ENCODE data around the gene ST6GALNAC6.

DNA sequence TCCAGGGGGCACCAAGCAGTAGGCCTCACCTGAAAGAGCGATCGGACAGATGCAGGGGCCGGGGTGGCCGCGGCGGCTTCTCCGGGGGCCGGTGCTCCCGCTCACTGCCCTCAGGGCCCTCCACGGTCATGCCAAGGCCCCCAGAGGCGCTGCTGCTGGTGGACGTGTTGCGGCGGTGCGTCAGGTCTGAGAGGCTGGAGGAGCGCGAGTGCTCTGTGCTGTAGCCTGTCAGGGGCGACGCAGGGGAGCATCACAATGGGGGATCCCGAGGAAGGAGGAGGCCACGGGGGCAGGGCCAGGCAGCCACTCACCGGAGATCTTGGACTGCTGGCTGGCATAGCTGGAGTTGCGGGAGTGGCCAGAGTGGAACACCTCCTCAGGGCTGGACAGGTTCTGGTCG is 45.9 kb upstream of the ST6GALNAC6 start:
- no peak for TF ChIP-seq POLR2A (IDR thresholded peaks at IDR 0.05)
- TF ChIP-seq, protein P1, sequence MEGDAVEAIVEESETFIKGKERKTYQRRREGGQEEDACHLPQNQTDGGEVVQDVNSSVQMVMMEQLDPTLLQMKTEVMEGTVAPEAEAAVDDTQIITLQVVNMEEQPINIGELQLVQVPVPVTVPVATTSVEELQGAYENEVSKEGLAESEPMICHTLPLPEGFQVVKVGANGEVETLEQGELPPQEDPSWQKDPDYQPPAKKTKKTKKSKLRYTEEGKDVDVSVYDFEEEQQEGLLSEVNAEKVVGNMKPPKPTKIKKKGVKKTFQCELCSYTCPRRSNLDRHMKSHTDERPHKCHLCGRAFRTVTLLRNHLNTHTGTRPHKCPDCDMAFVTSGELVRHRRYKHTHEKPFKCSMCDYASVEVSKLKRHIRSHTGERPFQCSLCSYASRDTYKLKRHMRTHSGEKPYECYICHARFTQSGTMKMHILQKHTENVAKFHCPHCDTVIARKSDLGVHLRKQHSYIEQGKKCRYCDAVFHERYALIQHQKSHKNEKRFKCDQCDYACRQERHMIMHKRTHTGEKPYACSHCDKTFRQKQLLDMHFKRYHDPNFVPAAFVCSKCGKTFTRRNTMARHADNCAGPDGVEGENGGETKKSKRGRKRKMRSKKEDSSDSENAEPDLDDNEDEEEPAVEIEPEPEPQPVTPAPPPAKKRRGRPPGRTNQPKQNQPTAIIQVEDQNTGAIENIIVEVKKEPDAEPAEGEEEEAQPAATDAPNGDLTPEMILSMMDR (IDR thresholded peaks at IDR 0.05): no peak

Data from Peyer's patch (tissue), 4 donors.